Mucosa of gallbladder (tissue), 1 donor: ENCODE data around the gene RBMS3. TPM values are rescaled to one million over a fixed set of nuclear protein-coding genes. Genes with fewer than 3 reads are reported as not detected.
A peak's percentile ranks its signal among the peaks of the same experiment; 100 is the strongest.

Experiments
- DNase-seq: peaks from one replicate; pipeline ENCODE4 v3.0.0-alpha.2; 2020; ENCODE audit warnings: low spot score
- total RNA-seq: library from RNA; stranded (reverse); gene quantifications from one replicate; pipeline ENCODE4 v1.2.1, GENCODE V29; 2021
- donor health status: DM: no; HTN: no; CAD: no.

RBMS3 gene
- total RNA-seq, 1 donor from 2014 or later = 49.6 TPM

DNA sequence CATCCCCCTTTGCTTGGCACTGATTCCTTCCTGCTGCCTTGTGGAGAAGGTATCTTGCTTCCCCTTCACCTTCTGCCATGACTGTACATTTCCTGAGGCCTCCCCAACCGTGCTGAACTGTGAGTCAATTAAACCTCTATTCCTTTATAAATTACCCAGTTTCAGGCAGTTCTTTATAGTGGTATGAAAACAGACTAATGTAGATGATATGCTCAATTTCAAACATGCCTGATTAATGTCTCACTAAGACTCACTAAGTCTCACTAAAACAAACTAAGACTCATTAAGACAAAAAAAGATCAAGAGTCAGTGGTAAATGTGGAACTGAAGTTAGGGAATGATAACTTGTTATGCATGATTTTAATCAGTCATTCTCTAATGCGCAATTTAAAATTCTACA is 606.6 kb downstream of the RBMS3 start:
- DNase-seq = no peak

GRCh38 chr3:29889215-29889614 is 608.3 kb downstream of the RBMS3 start:
- DNase-seq = no peak

DNA sequence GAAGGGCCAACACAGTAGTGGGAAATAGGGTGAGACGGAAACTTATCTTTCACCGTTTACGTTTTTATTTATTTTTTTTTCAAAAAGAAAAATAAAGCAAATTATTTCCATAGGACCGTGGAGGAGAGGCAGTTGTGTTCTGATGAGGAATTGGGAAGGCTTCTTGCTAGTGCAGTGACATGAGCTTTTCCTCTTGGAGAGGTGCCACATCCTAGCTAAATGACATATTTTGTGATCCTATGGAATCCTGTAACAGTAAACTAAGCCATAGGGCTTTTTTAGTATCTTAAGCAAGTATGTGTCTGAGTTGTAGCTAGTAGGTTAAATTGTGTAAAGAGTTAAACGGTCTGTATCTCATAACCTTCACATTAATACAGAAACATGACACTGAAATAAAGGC is 609.9 kb downstream of the RBMS3 start:
- DNase-seq = no peak

GRCh38 chr3:29892976-29893554 is 612.2 kb downstream of the RBMS3 start:
- DNase-seq = no peak

- no peak for DNase-seq
Measured at GRCh38 chr3:29896856-29897255, 616.0 kb downstream of the RBMS3 start.

- DNase-seq = no peak
Measured at GRCh38 chr3:29898171-29898965, 617.5 kb downstream of the RBMS3 start.

GRCh38 chr3:29899021-29899420 is 618.1 kb downstream of the RBMS3 start:
- no peak for DNase-seq

GRCh38 chr3:29901097-29901496 is 620.2 kb downstream of the RBMS3 start:
- DNase-seq = no peak

DNA sequence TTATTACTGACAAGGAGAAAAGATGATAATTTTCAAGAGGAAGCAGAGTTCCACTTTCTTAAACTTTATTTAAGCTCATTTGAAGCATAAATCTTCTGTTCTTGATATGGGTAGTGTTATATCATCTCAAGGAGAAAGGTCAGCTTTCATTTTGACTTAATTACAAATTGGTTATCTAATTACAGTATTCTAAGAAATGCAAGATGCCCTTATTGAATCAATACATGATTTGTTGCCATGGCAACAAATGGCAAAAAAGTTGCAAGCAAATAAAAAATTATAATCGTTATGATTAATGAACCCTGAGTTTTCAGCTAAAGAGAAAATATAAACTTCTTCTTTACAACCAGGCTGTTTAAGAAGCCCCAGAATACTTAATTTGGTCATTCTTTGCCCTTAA is 622.7 kb downstream of the RBMS3 start:
- no peak for DNase-seq

GRCh38 chr3:29906906-29907305 is 626.0 kb downstream of the RBMS3 start:
- DNase-seq = no peak

- DNase-seq = no peak
Measured at GRCh38 chr3:29912600-29913288, 631.9 kb downstream of the RBMS3 start.

- no peak for DNase-seq
Measured at GRCh38 chr3:29914861-29915524, 634.1 kb downstream of the RBMS3 start.

GRCh38 chr3:29919571-29919970 is 638.7 kb downstream of the RBMS3 start:
- DNase-seq = no peak

DNA sequence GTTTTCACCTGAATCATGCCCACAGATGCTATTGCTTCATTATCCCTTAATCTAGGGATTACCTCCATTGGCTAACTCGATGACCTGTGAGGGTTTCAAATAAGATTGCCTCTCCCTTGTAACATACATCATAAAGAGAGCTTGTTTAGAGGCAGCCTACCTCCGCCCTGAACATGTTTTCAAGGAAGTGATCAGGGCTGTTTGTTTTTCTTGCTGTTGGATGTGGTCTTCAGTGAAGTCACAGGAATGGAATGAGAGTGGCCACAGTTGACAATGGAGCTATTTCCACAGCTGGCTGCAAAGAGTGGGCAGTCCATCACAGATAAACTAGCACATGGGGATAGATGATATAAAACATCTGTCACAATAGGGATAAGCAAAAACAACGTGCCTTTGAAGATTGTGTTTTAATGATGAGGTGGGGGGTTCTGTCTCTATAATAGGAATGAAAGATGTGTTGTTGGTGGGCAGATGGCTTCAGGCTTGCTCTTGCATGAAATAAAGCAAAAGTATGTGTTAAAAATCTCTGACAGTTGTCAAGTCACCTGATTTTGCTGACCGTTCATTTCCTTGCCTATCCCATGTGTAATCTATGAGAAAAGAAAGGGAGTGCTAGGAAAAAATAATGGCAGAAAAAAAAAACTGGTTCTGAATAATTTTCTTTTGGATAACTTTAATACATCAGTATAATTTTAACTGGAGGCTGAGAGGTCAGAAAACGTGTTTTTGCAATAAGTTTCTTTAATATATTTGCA is 642.3 kb downstream of the RBMS3 start:
- peak; percentile 38 for DNase-seq

DNA sequence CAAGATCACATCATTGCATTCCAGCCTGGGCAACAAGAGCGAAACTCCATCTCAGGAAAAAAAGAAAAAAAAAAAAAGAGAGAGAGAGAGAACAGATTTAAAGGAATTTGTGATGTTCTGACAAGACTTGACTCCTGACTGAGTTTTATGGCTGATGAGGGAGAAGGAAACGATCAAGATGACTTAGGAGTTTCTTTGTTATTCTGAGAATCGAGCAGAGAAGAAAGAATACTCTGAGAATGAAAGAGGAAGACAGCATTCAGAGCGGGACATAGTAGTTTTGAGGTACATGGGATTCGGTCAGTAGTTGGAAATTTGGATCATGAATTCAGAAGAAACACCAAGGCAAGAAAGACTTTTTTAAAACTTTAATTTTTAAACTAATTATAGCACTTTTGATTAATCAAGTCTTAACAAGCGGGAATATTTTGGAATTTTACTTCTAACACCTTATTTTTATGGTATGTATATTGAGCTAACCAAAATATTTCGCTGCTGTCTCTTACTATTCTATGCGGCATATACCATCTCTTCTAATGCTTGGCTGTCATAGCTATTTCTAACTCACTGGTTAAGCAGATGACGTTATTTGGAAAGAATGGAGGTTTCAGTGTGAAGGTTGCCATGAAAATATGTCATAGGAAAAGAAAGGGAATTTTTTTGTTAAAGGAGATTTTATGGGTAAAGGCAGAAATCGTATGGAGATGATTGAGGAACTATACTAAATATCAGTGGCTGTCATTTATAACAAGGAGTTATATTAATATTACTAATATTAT is 644.1 kb downstream of the RBMS3 start:
- no peak for DNase-seq

DNA sequence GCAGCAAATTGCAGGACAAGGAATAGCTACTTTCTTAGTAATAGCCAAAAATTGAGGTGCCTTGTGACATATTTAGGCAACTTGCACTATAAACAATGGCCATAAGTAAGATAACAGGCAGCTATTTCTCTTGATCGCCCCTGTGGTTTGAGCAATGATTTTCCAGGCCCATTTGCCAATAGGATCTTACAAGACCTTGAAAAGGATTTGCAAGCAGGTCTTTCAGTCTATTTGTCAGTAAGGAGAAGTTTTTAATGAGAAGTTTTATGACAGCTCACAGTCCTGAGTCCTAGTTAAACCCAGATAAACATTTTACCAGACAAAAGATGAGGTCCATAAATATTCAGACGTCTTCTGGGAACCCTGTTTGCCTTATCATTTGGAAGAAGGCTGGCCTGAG is 645.5 kb downstream of the RBMS3 start:
- no peak for DNase-seq

DNA sequence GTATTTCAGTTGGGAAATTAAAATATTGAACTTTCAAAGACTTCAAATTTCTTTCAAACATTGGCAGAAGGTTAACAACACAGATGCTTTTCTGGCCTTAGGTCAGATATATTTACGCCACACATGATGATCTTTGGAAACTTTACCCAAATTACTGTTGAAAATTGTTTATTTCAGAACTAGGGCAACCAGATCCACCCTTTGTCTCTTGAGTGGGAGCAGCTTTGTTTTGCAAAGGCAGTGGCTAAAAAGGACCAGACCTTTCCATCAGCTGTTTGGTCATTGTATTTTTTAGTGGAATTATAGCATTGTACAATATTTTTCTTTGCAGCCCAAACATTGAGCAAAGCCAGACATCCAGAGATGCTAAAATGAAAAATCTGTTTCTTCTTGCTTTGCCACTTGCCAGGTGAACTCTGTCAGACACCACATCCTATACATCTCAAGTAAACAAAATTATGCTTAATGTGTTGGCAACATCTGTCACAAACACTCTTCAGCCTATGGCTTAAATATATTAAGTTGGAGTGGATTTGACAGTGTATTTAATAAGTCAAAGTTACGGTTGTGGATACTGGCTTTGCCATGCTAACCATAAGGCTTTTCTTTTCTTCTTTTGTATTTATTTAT is 651.9 kb downstream of the RBMS3 start:
- no peak for DNase-seq

DNA sequence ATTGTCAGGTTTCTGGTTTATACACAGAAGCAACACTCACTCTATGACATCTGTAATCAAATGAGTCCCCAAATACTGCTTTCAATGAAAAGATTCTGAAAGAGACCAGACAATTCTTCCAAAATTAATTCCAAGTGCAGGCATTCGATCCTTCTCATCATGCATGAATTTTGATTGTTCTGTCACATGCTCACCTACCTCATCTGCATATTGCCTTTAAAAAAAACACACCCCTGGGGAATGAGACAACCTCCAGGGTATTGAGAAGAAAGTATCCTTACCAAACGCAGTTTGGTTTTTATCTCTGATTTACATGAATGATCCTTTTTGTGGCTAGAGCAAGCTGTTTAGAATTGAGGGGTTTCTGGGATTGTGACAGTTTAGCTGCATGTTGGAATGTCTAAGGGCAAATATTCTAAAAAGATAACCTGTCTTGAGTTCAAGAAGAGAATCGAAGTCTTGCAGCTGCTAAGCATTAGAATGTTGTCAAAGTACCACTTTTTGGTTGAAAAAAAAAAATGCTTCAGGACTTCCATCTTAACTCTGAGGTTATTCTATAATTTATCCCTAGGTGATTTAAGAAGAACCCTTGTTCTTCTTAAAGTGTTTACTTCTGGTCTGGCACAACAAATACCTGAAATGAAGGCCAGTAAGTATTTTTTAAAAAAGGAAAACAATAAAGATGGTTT is 653.1 kb downstream of the RBMS3 start:
- DNase-seq = no peak

DNA sequence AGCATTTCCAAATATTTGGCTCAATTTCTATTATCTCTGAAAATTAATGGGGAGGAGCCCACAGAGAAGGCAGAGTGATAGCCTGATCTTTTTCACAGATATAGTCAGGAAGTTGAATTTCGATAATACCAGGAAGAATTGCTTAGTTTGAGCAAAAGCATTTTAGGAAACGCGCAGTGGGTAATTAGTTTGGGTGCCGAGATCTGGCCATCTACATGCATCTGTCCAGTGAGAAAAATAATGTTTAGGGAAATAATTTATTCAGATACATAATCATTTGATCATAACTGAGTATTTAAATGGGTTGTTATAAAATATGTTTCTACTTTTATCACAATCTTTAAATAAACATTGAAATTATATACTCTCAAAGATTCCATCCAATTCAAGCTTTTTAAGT is 653.9 kb downstream of the RBMS3 start:
- no peak for DNase-seq

DNA sequence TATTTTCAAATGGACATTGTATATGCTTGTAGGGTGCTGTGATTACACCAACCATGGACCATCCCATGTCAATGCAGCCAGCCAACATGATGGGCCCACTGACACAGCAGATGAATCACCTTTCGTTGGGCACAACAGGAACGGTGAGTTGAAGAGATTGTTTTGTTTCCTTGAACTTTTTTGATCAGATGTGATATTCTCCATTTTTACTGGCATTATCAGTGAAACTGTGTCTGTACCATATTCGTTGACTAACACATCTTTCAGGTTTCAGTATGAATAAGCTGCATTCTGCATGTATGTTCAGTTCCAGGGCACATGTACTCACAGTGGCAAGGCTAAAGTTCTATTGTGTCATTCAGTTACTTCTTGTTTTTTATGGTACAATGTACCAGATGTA is 655.2 kb downstream of the RBMS3 start:
- DNase-seq = no peak
